GM23338 (cell line): Measurements from ENCODE around the gene SCYGR4. TPM values are rescaled to one million over a fixed set of nuclear protein-coding genes. Genes with fewer than 3 reads are reported as not detected.

Source experiments
- ATAC-seq: fragments of 200-7000 bp; cut with Tn5 transposase; 3 replicates; pipeline ENCODE4 v1.9.1; 2020
- DNase-seq: peaks from one replicate; pipeline ENCODE4 v3.0.0-alpha.2; 2015; ENCODE audit warnings: low spot score
- H2AFZ ChIP-seq: fragments of 200-600 bp; sonication (generic); 2 replicates; pipeline ENCODE4 v1.8.0; 2016; ENCODE audit warnings: antibody characterized with exemption, mild to moderate bottlenecking, moderate library complexity
- H3F3A ChIP-seq: fragments of 200-600 bp; sonication (generic); replicated peaks from 2 replicates; pipeline ENCODE4 v1.8.0; 2017; ENCODE audit warnings: antibody characterized with exemption, mixed run types, low read depth
- H3K27ac ChIP-seq: fragments of 200-600 bp; sonication (generic); 2 replicates; pipeline ENCODE4 v1.6.1; 2016; ENCODE audit warnings: low read depth
- H3K27me3 ChIP-seq: fragments of 200-600 bp; sonication (generic); 2 replicates; pipeline ENCODE4 v1.8.0; 2016; ENCODE audit warnings: mild to moderate bottlenecking, mixed run types, moderate library complexity; ENCODE audit not compliant: insufficient read depth
- H3K36me3 ChIP-seq: fragments of 200-600 bp; sonication (generic); 2 replicates; pipeline ENCODE4 v1.8.0; 2016; ENCODE audit warnings: mild to moderate bottlenecking; ENCODE audit not compliant: insufficient read depth
- H3K4me1 ChIP-seq: fragments of 200-600 bp; sonication (generic); 2 replicates; pipeline ENCODE4 v1.8.0; 2016; ENCODE audit warnings: mild to moderate bottlenecking, moderate library complexity; ENCODE audit not compliant: insufficient read depth
- H3K4me2 ChIP-seq: fragments of 200-600 bp; sonication (generic); 2 replicates; pipeline ENCODE4 v1.7.1; 2017; ENCODE audit warnings: mixed run types
- H3K4me3 ChIP-seq: fragments of 200-600 bp; sonication (generic); 2 replicates; pipeline ENCODE4 v1.6.1; 2016; ENCODE audit warnings: mixed run types
- H3K79me2 ChIP-seq: fragments of 200-600 bp; sonication (generic); replicated peaks from 2 replicates; pipeline ENCODE4 v1.8.0; 2017; ENCODE audit warnings: mild to moderate bottlenecking; ENCODE audit not compliant: insufficient read depth
- H3K9me2 ChIP-seq: fragments of 200-600 bp; sonication (generic); 2 replicates; pipeline ENCODE4 v1.8.0; 2017; ENCODE audit not compliant: insufficient read depth
- H4K20me1 ChIP-seq: fragments of 200-600 bp; sonication (generic); replicated peaks from 2 replicates; pipeline ENCODE4 v1.8.0; 2017; ENCODE audit warnings: mild to moderate bottlenecking; ENCODE audit not compliant: insufficient read depth
- H3K27ac Mint-ChIP-seq: 2 replicates; pipeline ENCODE4 v1.8.0; 2020; ENCODE audit warnings: inconsistent platforms, mild to moderate bottlenecking, moderate library complexity, mixed read lengths
- H3K27me3 Mint-ChIP-seq: 3 replicates; pipeline ENCODE4 v1.8.0; 2022; ENCODE audit warnings: low read depth, mild to moderate bottlenecking, moderate library complexity, mixed read lengths, inconsistent platforms; ENCODE audit not compliant: insufficient read depth, poor library complexity
- H3K36me3 Mint-ChIP-seq: 3 replicates; pipeline ENCODE4 v1.8.0; 2021; ENCODE audit warnings: low read depth, mild to moderate bottlenecking, inconsistent platforms, moderate library complexity, mixed read lengths
- H3K4me1 Mint-ChIP-seq: 3 replicates; pipeline ENCODE4 v1.8.0; 2020; ENCODE audit warnings: mild to moderate bottlenecking, inconsistent platforms, mixed read lengths
- H3K4me3 Mint-ChIP-seq: 3 replicates; pipeline ENCODE4 v1.8.0; 2021; ENCODE audit warnings: moderate library complexity, mild to moderate bottlenecking, inconsistent platforms, mixed read lengths
- H3K9me3 Mint-ChIP-seq: 3 replicates; pipeline ENCODE4 v1.8.0; 2020; ENCODE audit warnings: moderate library complexity, mild to moderate bottlenecking, inconsistent platforms, mixed read lengths
- CREB1 ChIP-seq: fragments of 250-450 bp; sonication (Bioruptor Pico); IDR thresholded peaks from 2 replicates; pipeline ENCODE4 v1.5.0; 2020; ENCODE audit warnings: low read depth, mild to moderate bottlenecking, moderate library complexity
- EZH2 ChIP-seq: fragments of 200-600 bp; sonication (generic); IDR thresholded peaks from one replicate; pipeline ENCODE4 v1.8.0; 2017; ENCODE audit warnings: antibody characterized with exemption, mild to moderate bottlenecking, low read depth; ENCODE audit not compliant: unreplicated experiment
- EZH2phosphoT487 ChIP-seq: fragments of 200-600 bp; sonication (generic); IDR thresholded peaks from one replicate; pipeline ENCODE4 v1.8.1; 2018; ENCODE audit warnings: antibody characterized with exemption; ENCODE audit not compliant: unreplicated experiment
- JUNB ChIP-seq: IDR thresholded peaks from one replicate; pipeline ENCODE4 v1.6.1; 2016; ENCODE audit warnings: antibody characterized with exemption; ENCODE audit not compliant: unreplicated experiment
- POLR2AphosphoS5 ChIP-seq: IDR thresholded peaks from 2 replicates; pipeline ENCODE4 v1.6.1; 2016; ENCODE audit warnings: antibody characterized with exemption, low read depth
- REST ChIP-seq: IDR thresholded peaks from one replicate; pipeline ENCODE4 v1.6.1; 2018; ENCODE audit warnings: antibody characterized with exemption; ENCODE audit not compliant: unreplicated experiment
- ZNF331 ChIP-seq: fragments of 250-450 bp; sonication (Bioruptor Pico); IDR thresholded peaks from 2 replicates; pipeline ENCODE4 v1.5.0; 2020; ENCODE audit warnings: low read depth, mild to moderate bottlenecking, moderate library complexity
- polyA plus RNA-seq: library from polyadenylated mRNA; unstranded; fragments of >200 nt; fragmentation: Nextera tagmentation; extraction: Ambion mirVana; gene quantifications from 2 replicates; pipeline ENCODE4 v1.2.1, GENCODE V29; 2016
- total RNA-seq: library from RNA; depleted of rRNA; stranded (reverse); fragments of >200 nt; shearing (Covaris generic); gene quantifications from 2 replicates; pipeline ENCODE4 v1.2.3, GENCODE V29; 2014
- TF ChIP-seq, protein P1 (sequence below), 2 experiments: fragments of 200-600 bp in 1 of 2; sonication (generic) in 1 of 2; conservative IDR thresholded peaks; 2 replicates each; pipeline versions ENCODE4 v1.5.1 to v1.6.1; 2016 to 2017; ENCODE audit warnings: antibody characterized with exemption in 2 of 2, low read depth in 2 of 2, mild to moderate bottlenecking in 2 of 2, moderate library complexity in 1 of 2

The SCYGR4 gene
- total and polyA plus RNA-seq, 2 experiments from 2014 or later, result not detected

DNA sequence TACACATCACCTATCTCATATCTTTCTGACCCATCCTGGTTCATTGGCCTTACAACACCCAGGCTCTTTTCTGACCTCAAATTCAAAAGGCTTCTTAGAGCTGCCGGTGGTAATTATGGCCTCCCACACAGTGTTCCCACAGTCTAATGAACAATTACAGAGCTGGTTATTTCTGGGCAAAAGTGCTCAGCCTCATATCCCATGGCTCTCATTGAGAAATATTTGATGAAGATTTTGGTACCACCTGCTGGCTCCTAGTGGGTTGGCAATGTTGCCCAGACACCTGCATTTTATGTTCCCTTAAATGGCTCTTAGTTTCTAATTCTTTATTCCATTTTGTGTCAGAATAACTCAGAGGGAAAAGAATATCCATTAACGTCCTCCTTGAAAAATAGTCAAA is 38.7 kb upstream of the SCYGR4 start:
- H3K27ac ChIP-seq, result no peak overlapping the region
- no peaks in the 10 kb centered on the region for H4K20me1 ChIP-seq
- Mint-ChIP-seq H3K36me3 (peaks cover 12% of the 10 kb centered on the region), H3K27ac (no peak overlapping the region), H3K4me1 (peaks cover 5% of the 10 kb centered on the region; the same call in 2 of the 3 replicates), H3K9me3 (peaks cover 13% of the 10 kb centered on the region), H3K27me3 (no peaks in the 10 kb centered on the region), H3K4me3 (no peak overlapping the region)
- H3K79me2 ChIP-seq, result no peaks in the 10 kb centered on the region
- H3K27me3 ChIP-seq, result no peaks in the 10 kb centered on the region
- no peak overlapping the region for H3K4me3 ChIP-seq
- H3K4me2 ChIP-seq, result no peak overlapping the region
- no peak overlapping the region for H2AFZ ChIP-seq
- no peak for DNase-seq
- H3K4me1 ChIP-seq, result no peaks in the 10 kb centered on the region
- no peak for ATAC-seq
- H3K36me3 ChIP-seq, result peaks cover 4% of the 10 kb centered on the region; the same call in 1 of the 2 replicates
- TF ChIP-seq, protein P1, sequence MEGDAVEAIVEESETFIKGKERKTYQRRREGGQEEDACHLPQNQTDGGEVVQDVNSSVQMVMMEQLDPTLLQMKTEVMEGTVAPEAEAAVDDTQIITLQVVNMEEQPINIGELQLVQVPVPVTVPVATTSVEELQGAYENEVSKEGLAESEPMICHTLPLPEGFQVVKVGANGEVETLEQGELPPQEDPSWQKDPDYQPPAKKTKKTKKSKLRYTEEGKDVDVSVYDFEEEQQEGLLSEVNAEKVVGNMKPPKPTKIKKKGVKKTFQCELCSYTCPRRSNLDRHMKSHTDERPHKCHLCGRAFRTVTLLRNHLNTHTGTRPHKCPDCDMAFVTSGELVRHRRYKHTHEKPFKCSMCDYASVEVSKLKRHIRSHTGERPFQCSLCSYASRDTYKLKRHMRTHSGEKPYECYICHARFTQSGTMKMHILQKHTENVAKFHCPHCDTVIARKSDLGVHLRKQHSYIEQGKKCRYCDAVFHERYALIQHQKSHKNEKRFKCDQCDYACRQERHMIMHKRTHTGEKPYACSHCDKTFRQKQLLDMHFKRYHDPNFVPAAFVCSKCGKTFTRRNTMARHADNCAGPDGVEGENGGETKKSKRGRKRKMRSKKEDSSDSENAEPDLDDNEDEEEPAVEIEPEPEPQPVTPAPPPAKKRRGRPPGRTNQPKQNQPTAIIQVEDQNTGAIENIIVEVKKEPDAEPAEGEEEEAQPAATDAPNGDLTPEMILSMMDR (conservative IDR thresholded peaks at IDR 0.05; ENCODE audit: low read depth in 2 of 2), result 0 out of 4 replicates have a peak, but pooled peaks of 1 of the 2 experiments have one; percentile 7
- no peak for TF ChIP-seq JUNB
- no peaks in the 10 kb centered on the region for H3K9me2 ChIP-seq
- no peaks in the 10 kb centered on the region for H3F3A ChIP-seq

GRCh38 chr2:227579791-227580190 is 37.5 kb upstream of the SCYGR4 start:
- Mint-ChIP-seq H3K9me3 (peaks cover 13% of the 10 kb centered on the region), H3K27me3 (no peaks in the 10 kb centered on the region), H3K27ac (no peak overlapping the region), H3K4me3 (no peak overlapping the region), H3K36me3 (peaks cover 12% of the 10 kb centered on the region), H3K4me1 (peaks cover 5% of the 10 kb centered on the region; the same call in 2 of the 3 replicates)
- H3K27ac ChIP-seq, result no peak overlapping the region
- H3K9me2 ChIP-seq, result no peaks in the 10 kb centered on the region
- H3F3A ChIP-seq, result no peaks in the 10 kb centered on the region
- no peak overlapping the region for H3K4me2 ChIP-seq
- no peaks in the 10 kb centered on the region for H4K20me1 ChIP-seq
- H3K4me1 ChIP-seq, result no peaks in the 10 kb centered on the region
- no peaks in the 10 kb centered on the region for H3K79me2 ChIP-seq
- no peak overlapping the region for H2AFZ ChIP-seq
- H3K27me3 ChIP-seq, result no peaks in the 10 kb centered on the region
- no peak overlapping the region for H3K4me3 ChIP-seq
- DNase-seq, result no peak
- no peak for ATAC-seq
- peaks cover 4% of the 10 kb centered on the region; the same call in 1 of the 2 replicates for H3K36me3 ChIP-seq
- no peak for TF ChIP-seq POLR2AphosphoS5
- TF ChIP-seq EZH2, result no peak
- TF ChIP-seq ZNF331 (CRISPR knock-in tag), result no peak
- no peak for TF ChIP-seq REST
- TF ChIP-seq, protein P1 (conservative IDR thresholded peaks at IDR 0.05; ENCODE audit: low read depth in 2 of 2), result no peak
- TF ChIP-seq EZH2phosphoT487, result no peak
- TF ChIP-seq CREB1, result no peak
